ENCODE measurements around the gene H2AZ1.

Gene H2AZ1

GRCh38 chr4:99921174-99921573, 28.9 kb downstream of the H2AZ1 start:
- in situ Hi-C loops (cut with MboI; ENCODE audit: low pct_unique_long_range_greater_than_20kb, low sequenced_read_pairs, unreplicated experiment): no loop called here
- no peak for DNase-seq (ENCODE audit: low spot score)
- no peak for TF ChIP-seq CTCF (IDR thresholded peaks at IDR 0.05; ENCODE audit: extremely low read depth, insufficient read depth, missing control alignments)

DNA sequence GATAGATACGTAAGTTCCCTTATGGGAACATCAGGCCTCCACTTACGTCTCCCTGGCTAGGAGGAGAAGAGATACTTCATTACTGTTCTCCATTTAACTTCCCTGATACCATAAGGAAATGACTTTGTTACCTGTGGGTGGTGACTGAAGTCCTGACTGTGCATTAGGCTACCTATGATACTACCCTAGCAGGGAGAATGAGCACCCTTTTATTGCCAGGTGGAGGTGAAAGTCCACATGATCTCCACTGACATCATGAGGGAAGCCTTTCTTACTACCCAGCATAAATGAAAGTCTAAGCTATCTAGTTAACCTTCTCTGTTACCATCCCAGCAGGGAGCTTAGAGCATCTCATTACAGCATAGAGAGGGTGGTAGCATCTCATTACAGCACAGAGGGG, 31.4 kb downstream of the H2AZ1 start:
- DNase-seq (ENCODE audit: low spot score): no peak
- TF ChIP-seq CTCF (IDR thresholded peaks at IDR 0.05; ENCODE audit: extremely low read depth, insufficient read depth, missing control alignments): no peak
- in situ Hi-C loops (cut with MboI; ENCODE audit: low pct_unique_long_range_greater_than_20kb, low sequenced_read_pairs, unreplicated experiment): no loop called here

- no peak for TF ChIP-seq CTCF (IDR thresholded peaks at IDR 0.05; ENCODE audit: extremely low read depth, insufficient read depth, missing control alignments)
- no peak for DNase-seq (ENCODE audit: low spot score)
- in situ Hi-C loops (cut with MboI; ENCODE audit: low pct_unique_long_range_greater_than_20kb, low sequenced_read_pairs, unreplicated experiment): no loop called here
Observed at GRCh38 chr4:99917575-99917974, 32.5 kb downstream of the H2AZ1 start.

- in situ Hi-C loops (cut with MboI; ENCODE audit: low pct_unique_long_range_greater_than_20kb, low sequenced_read_pairs, unreplicated experiment): no loop called here
- TF ChIP-seq CTCF (IDR thresholded peaks at IDR 0.05; ENCODE audit: extremely low read depth, insufficient read depth, missing control alignments): no peak
- DNase-seq (ENCODE audit: low spot score): no peak
Observed at GRCh38 chr4:99915449-99915848, 34.6 kb downstream of the H2AZ1 start.

Measured in GM13977 (cell line).